ENCODE data around the gene TNNC2. TPM values are rescaled to one million over a fixed set of nuclear protein-coding genes. Genes with fewer than 3 reads are reported as not detected.

The TNNC2 gene
- polyA plus RNA-seq, 1 donor from 2014 or later = 3.8 TPM

GRCh38 chr20:45850926-45851325 is 23.8 kb upstream of the TNNC2 start:
- Histone ChIP-seq H3K9me2 (ENCODE audit: insufficient read depth, low read length) (no peaks in the 10 kb centered on the region), H3K9me3 (ENCODE audit: low read length) (no peaks in the 10 kb centered on the region), H3K27me3 (ENCODE audit: insufficient read depth, low read depth, low read length) (no peaks in the 10 kb centered on the region), H3K9ac (ENCODE audit: low read length) (no peak overlapping the region), H3F3A (ENCODE audit: insufficient read depth, low read length, poor library complexity, severe bottlenecking) (no peaks in the 10 kb centered on the region), H3K4me3 (ENCODE audit: low read length) (no peak overlapping the region), H4K20me1 (ENCODE audit: insufficient read depth) (no peaks in the 10 kb centered on the region), H3K4me2 (ENCODE audit: low read length) (no peak overlapping the region), H3K27ac (ENCODE audit: low read length) (no peak overlapping the region), H3K36me3 (ENCODE audit: insufficient read depth, low read length) (no peaks in the 10 kb centered on the region), H2AFZ (ENCODE audit: low read depth, low read length) (no peak overlapping the region), H3K79me2 (replicated peaks; ENCODE audit: insufficient read depth, low read length) (peaks cover 3% of the 10 kb centered on the region)
- TF ChIP-seq MXI1 (conservative IDR thresholded peaks at IDR 0.05; ENCODE audit: poor library complexity, severe bottlenecking) = no peak

- no peak overlapping the region for H3K27ac ChIP-seq (ENCODE audit: low read length)
- H3K9ac ChIP-seq (ENCODE audit: low read length) = no peak overlapping the region
- H3K36me3 ChIP-seq (ENCODE audit: insufficient read depth, low read length) = no peaks in the 10 kb centered on the region
- H3K9me2 ChIP-seq (ENCODE audit: insufficient read depth, low read length) = no peaks in the 10 kb centered on the region
- no peak overlapping the region for H3K4me2 ChIP-seq (ENCODE audit: low read length)
- no peaks in the 10 kb centered on the region for H3K79me2 ChIP-seq (replicated peaks; ENCODE audit: insufficient read depth, low read length)
- no peak overlapping the region for H2AFZ ChIP-seq (ENCODE audit: low read depth, low read length)
- H3K27me3 ChIP-seq (ENCODE audit: insufficient read depth, low read depth, low read length) = no peaks in the 10 kb centered on the region
- no peak for TF ChIP-seq EZH2 (IDR thresholded peaks at IDR 0.05; ENCODE audit: borderline replicate concordance, insufficient read depth, low read length, poor library complexity, severe bottlenecking)
- no peak for TF ChIP-seq POLR2AphosphoS5 (IDR thresholded peaks at IDR 0.05)
- TF ChIP-seq REST (IDR thresholded peaks at IDR 0.05; ENCODE audit: borderline replicate concordance) = no peak
- TF ChIP-seq TAF1 (IDR thresholded peaks at IDR 0.05; ENCODE audit: low read depth) = no peak
- no peak for TF ChIP-seq EP300 (conservative IDR thresholded peaks at IDR 0.05; ENCODE audit: poor library complexity, severe bottlenecking)
- no peak for TF ChIP-seq RAD21 (conservative IDR thresholded peaks at IDR 0.05)
- no peak for TF ChIP-seq CTCF (IDR thresholded peaks at IDR 0.05; ENCODE audit: poor library complexity, severe bottlenecking)
- TF ChIP-seq SMC3 (conservative IDR thresholded peaks at IDR 0.05; ENCODE audit: poor library complexity) = no peak
- no peaks in the 10 kb centered on the region for H3F3A ChIP-seq (ENCODE audit: insufficient read depth, low read length, poor library complexity, severe bottlenecking)
- H4K20me1 ChIP-seq (ENCODE audit: insufficient read depth) = no peaks in the 10 kb centered on the region
- no peak overlapping the region for H3K4me3 ChIP-seq (ENCODE audit: low read length)
- no peaks in the 10 kb centered on the region for H3K9me3 ChIP-seq (ENCODE audit: low read length)
Observed at GRCh38 chr20:45850238-45850637, 23.1 kb upstream of the TNNC2 start.

Measured in neural cell (in vitro differentiated cells).